GM12872 (cell line): ENCODE measurements around the gene OR4C45.

Experiments
- CTCF ChIP-seq: IDR thresholded peaks from 3 replicates; pipeline ENCODE4 v1.5.1; 2011; ENCODE audit warnings: low read depth, mild to moderate bottlenecking, low read length, moderate library complexity; ENCODE audit not compliant: insufficient read depth

Gene OR4C45

GRCh38 chr11:50072226-50073112 is 39.8 kb downstream of the OR4C45 start:
- no peak for TF ChIP-seq CTCF

DNA sequence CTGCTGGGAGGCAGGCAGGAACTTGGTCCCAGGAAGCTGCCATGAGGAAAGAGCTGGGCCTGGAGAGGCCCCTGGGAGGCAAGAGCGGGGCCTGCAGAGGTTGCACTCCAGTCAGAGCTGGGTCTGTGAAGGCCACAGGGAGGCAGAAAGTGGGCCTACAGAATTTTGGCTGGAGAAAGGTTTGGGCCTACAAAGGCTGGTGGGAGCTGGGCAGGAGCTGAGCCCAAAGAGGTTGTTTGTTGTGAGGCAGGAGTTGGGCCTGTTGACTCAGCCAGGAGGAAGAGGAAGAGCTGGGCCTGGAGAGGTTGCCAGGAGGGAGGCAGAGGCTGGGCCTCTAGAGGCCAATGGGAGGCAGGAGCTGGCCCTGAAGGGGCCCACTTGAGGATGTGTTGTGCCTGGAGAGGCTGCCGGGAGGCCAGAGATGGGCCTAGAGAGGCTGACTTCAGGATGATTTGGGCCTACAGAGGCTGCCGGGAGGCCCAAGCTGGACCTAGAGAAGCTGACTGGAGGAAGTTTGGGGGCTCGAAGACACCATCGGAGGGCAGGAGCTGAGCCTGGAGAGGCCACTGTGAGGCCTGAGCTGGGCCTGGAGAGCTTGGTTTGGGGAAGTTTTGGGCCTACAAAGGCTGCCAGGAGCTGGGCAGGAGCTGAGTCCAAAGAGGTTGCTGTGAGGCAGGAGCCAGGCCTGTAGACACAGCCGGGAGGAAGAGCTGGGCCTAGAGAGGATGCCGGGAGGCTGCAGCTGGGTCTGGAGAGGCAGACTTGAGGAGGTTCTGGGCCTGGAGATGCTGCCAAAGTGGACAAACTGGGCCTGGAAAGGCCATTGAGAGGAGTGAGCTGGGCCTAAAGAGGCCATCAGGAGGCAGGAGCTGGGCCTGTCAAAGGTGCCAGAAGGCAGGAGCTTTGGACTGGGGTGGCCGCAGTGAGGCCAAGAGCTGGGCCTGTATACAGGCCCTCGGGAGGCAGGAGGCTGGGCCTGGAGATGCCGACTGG is 40.7 kb downstream of the OR4C45 start:
- no peak for TF ChIP-seq CTCF

GRCh38 chr11:50074161-50074560 is 41.5 kb downstream of the OR4C45 start:
- TF ChIP-seq CTCF, result no peak

- TF ChIP-seq CTCF, result no peak
Observed at GRCh38 chr11:50075856-50076255, 43.2 kb downstream of the OR4C45 start.

DNA sequence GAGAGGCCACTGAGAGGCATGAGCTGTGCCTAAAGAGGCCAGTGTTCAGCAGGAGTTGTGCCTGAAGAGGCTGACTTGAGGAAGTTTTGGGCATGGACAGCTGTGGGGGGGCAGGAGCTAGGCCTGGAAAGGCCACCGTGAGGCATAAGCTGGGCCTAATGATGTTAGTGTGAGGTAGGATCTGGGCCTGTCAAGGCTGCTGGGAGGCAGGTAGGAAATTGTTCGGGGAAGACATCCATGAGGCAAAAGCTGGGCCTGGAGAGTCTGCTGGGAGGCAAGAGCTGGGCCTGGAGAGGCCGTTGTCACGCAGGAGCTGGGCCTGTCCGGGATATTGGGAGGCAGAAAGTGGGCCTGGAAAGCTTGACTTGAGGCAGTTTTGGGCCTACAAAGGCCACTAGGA is 44.9 kb downstream of the OR4C45 start:
- TF ChIP-seq CTCF, result no peak

DNA sequence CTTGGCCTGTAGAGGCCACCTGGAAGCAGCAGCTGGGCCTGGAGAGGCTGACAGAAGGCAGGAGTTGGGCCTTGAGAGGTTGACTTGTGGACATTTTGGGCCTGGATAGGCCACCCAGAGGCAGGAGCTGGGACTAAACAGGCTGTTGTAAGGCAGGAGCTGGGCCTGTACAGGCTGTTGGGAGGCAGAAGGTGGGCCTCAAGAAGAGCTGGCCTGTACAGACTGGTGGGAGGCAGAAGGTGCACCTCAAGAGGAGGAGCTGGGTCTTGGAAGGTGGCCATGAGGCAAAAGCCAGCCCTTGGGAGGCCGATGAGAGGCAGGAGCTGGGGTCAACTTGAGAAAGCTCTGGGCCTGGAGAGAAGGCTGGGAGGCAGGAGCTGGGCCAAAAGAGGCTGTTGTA is 45.3 kb downstream of the OR4C45 start:
- no peak for TF ChIP-seq CTCF

DNA sequence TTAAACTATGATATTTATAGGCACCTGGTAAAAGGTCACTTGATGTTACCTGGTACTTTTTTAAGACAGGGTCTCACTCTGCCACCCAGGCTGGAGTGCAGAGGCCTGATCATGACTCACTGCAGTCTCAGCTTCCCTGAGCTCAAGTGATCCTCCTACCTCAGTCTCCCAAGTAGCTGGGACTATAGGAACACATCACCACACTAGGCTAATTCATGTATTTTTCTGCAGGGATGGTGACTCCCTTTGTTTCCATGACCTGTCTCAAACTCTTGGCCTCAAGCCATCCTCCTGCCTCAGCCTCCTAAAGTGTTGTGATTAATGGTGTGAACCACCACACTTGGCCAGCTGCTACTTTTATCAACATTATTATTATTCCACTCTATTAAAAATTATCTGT is 47.6 kb downstream of the OR4C45 start:
- TF ChIP-seq CTCF, result no peak
